Hepatocyte (in vitro differentiated cells): ENCODE results near the gene VEGFB.

Experiments used
- CTCF ChIP-seq: fragments of 200-600 bp; sonication (generic); IDR thresholded peaks from 2 replicates; pipeline ENCODE4 v1.5.1; 2016; ENCODE audit warnings: antibody characterized with exemption, mild to moderate bottlenecking; ENCODE audit not compliant: poor library complexity
- EZH2 ChIP-seq: fragments of 200-600 bp; sonication (generic); IDR thresholded peaks from 2 replicates; pipeline ENCODE4 v1.6.1; 2016; ENCODE audit warnings: antibody characterized with exemption, mild to moderate bottlenecking, borderline replicate concordance

DNA sequence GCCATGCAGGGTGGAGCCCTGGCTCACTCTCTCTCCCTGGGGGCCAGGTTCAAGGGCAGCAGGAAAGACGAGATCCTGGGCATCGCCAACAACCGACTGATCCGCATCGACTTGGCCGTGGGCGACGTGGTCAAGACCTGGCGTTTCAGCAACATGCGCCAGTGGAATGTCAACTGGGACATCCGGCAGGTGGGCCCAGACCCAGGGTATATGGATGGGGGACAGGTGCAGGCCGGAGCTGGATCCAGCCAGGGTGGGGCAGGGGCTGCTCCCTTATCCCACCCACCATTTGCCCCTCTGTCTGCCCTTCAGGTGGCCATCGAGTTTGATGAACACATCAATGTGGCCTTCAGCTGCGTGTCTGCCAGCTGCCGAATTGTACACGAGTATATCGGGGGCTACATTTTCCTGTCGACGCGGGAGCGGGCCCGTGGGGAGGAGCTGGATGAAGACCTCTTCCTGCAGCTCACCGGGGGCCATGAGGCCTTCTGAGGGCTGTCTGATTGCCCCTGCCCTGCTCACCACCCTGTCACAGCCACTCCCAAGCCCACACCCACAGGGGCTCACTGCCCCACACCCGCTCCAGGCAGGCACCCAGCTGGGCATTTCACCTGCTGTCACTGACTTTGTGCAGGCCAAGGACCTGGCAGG is 11.3 kb upstream of the VEGFB start:
- TF ChIP-seq CTCF (no peak), EZH2 (no peak)
